ENCODE measurements around the gene HTR6.

Gene HTR6

DNA sequence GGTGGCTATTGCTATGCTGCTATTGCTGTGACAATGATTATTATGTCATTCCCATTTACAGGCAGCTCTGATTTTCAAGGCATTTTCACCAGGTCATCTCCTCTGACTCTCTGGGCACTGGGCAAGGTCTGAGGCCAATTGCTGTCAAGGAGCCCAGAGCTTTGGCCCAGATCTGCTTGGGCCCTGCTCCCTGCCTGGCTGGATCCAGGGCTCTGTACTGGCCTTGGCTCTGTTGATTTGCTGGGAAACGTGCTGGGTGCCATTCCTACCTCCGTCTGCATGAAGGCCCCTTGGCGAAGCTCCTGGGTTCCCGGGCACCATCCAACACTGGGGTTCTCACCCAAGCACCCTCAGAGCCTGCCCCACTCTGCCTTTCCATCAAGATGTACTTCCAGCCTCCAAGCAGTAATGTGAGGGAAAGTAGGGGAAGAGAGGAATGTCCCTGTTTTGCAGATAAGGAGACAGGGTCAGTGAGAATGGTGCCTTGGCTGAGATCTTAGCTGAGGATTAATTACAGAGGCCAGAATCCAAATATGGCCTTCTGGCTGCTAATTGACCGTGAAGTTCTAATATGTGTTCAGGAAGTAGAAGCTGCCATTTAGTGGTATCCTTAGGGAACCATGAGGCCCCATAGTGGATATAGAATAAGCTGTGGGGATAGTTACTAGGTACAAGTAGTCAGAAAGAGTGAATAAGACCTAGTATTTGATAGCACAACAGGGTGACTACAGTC lies 63.9 kb downstream of the HTR6 start:
- no peak for DNase-seq

DNA sequence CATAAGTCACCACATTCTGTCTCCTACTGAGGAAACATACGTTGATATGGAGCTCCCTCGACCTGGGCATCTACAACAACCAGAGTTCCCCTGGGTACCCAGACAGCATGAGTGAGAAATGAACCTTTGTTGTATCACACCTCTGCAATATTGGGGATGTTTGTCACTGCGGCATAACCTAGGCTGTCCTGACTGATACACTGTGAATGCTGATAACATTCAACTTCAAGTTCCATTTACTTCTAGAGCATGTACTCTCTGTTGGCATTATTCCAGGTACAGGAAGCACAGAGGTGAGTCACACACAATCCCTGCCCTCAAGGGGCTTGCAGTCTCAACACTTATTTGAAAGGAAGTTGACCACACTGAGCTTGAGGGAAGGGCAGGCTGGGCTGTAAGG lies 65.6 kb downstream of the HTR6 start:
- no peak for DNase-seq
